Measurements from ENCODE around the gene ITGBL1. TPM values are rescaled to one million over a fixed set of nuclear protein-coding genes. Genes with fewer than 3 reads are reported as not detected.

Gene ITGBL1
- total RNA-seq, 4 donors from 2014 or later = 1.8 to 19.4 (median 2.6) TPM; not detected in 1

Other genes with a start within 250 kb of the ITGBL1 start
- 10 to 100 TPM in 1 of 4 donors, 1 to 10 TPM in 1, under 1 TPM in 2; under 0.01 to 13.2 (median 1.4) TPM for gene NALCN, start 36.2 kb upstream of the ITGBL1 start, total RNA-seq